Testis (tissue), 2 donors: ENCODE results near the gene ADAMTS6.

Source experiments
- CTCF ChIP-seq, 3 experiments: fragments of 450-650 bp in 2 of 3; fragments of 200-600 bp in 1 of 3; sonication (generic) in 1 of 3; IDR thresholded peaks; one replicate each; pipeline ENCODE4 v1.5.1; 2016 to 2019; ENCODE audit warnings: antibody characterized with exemption in 3 of 3, mild to moderate bottlenecking in 2 of 3, moderate library complexity in 1 of 3
- POLR2A ChIP-seq: fragments of 450-650 bp; IDR thresholded peaks from one replicate; pipeline ENCODE4 v1.6.1; 2017; ENCODE audit warnings: antibody characterized with exemption, mild to moderate bottlenecking, moderate library complexity

- no peak for TF ChIP-seq CTCF (IDR thresholded peaks at IDR 0.05)
- TF ChIP-seq POLR2A, result no peak
Observed at GRCh38 chr5:65161655-65162054, 320.1 kb downstream of the ADAMTS6 start.
